Osteoblast (primary cell): ENCODE measurements around the gene ZNF821. TPM values are rescaled to one million over a fixed set of nuclear protein-coding genes. Genes with fewer than 3 reads are reported as not detected.
A peak's percentile ranks its signal among the peaks of the same experiment; 100 is the strongest.

ENCODE experiments used
- DNase-seq: peaks from one replicate; pipeline ENCODE4 v3.0.0; 2011; ENCODE audit warnings: low spot score, mixed read lengths; ENCODE audit not compliant: insufficient read length; ENCODE audit errors: missing footprints
- H2AFZ ChIP-seq: 2 replicates; pipeline ENCODE4 v1.6.0; 2011; ENCODE audit warnings: mild to moderate bottlenecking, low read length
- H3K27ac ChIP-seq: 2 replicates; pipeline ENCODE4 v1.5.1; 2011; ENCODE audit warnings: mild to moderate bottlenecking, low read depth, low read length, moderate library complexity
- H3K27me3 ChIP-seq: 2 replicates; pipeline ENCODE4 v1.6.0; 2012; ENCODE audit warnings: mild to moderate bottlenecking, control low read depth, inconsistent platforms, low read length, moderate library complexity; ENCODE audit not compliant: insufficient read depth
- H3K36me3 ChIP-seq: 2 replicates; pipeline ENCODE4 v1.5.1; 2011; ENCODE audit warnings: mild to moderate bottlenecking, low read length, control low read depth, moderate library complexity; ENCODE audit not compliant: insufficient read depth
- H3K4me1 ChIP-seq: 2 replicates; pipeline ENCODE4 v1.5.1; 2011; ENCODE audit warnings: mild to moderate bottlenecking, low read length, control low read depth, moderate library complexity; ENCODE audit not compliant: insufficient read depth
- H3K4me2 ChIP-seq: 2 replicates; pipeline ENCODE4 v1.6.0; 2011; ENCODE audit warnings: mild to moderate bottlenecking, low read length; ENCODE audit not compliant: insufficient read depth
- H3K4me3 ChIP-seq: fragments of 200-600 bp; sonication (generic); 3 replicates; pipeline ENCODE4 v1.5.1; 2012; ENCODE audit warnings: mild to moderate bottlenecking, low read length, inconsistent platforms; ENCODE audit not compliant: insufficient read depth
- H3K79me2 ChIP-seq: 2 replicates; pipeline ENCODE4 v1.6.0; 2012; ENCODE audit warnings: mild to moderate bottlenecking, low read length, control low read depth, inconsistent platforms; ENCODE audit not compliant: insufficient read depth
- H3K9me3 ChIP-seq: 2 replicates; pipeline ENCODE4 v1.5.1; 2011; ENCODE audit warnings: low read depth, low read length, control low read depth
- H4K20me1 ChIP-seq: 2 replicates; pipeline ENCODE4 v1.6.0; 2012; ENCODE audit warnings: mild to moderate bottlenecking, low read length, control low read depth; ENCODE audit not compliant: insufficient read depth
- CTCF ChIP-seq: IDR thresholded peaks from 2 replicates; pipeline ENCODE4 v1.5.1; 2011; ENCODE audit warnings: mild to moderate bottlenecking, low read depth, low read length, moderate library complexity; ENCODE audit errors: extremely low read depth
- total RNA-seq: library from RNA; depleted of rRNA; stranded (reverse); fragments of >200 nt; gene quantifications from 2 replicates; pipeline ENCODE4 v1.2.3, GENCODE V29; 2012

The ZNF821 gene
- total RNA-seq, 1 donor, result 12.3 TPM

- H3K79me2 ChIP-seq, result peaks cover 100% of the 10 kb centered on the region
- H3K4me1 ChIP-seq, result peaks cover 6% of the 10 kb centered on the region
- no peaks in the 10 kb centered on the region for H3K9me3 ChIP-seq
- H3K36me3 ChIP-seq, result peaks cover 7% of the 10 kb centered on the region
- H3K27me3 ChIP-seq, result no peaks in the 10 kb centered on the region
- peaks cover 76% of the 10 kb centered on the region for H4K20me1 ChIP-seq
- DNase-seq, result peak; percentile 8
- TF ChIP-seq CTCF, result no peak
- no peak overlapping the region for H3K4me3 ChIP-seq
- no peak overlapping the region for H3K27ac ChIP-seq
- no peak overlapping the region for H2AFZ ChIP-seq
- no peak overlapping the region for H3K4me2 ChIP-seq
Measured at GRCh38 chr16:71903608-71904007, 19.6 kb upstream of the ZNF821 start.

DNA sequence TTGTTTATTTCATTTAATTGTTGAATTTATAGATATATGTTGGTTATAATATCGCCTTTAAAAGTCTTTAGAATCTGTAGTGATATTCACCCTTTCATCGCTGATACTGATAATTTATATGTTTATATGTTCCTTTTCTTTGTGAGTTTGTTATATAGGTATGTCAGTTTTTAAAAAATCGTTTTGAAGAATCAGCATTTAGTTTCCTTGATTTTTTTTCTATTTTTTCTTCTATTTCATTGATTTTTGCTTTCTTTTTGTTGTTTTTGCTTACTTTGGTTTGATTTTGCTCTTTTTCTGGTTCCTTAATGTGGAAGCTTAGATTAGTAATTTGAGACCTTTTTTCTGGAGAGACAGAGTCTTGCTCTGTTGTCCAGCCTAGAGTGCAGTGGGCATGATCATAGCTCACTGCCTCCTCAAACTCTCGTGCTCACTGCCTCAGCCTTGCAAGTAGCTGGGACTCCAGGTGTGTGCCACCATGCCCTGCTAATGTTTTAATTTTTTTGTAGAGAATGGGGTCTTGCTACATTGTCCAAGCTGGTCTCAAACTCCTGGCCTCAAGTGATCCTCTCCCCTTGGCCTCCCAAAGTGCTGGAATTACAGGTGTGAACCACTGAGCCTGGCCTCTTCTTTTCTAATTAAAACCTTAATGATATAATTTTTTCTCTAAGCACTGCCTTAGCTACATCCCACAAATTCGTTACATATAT is 18.8 kb upstream of the ZNF821 start:
- Histone ChIP-seq H3K27ac (no peak overlapping the region), H2AFZ (no peak overlapping the region), H3K4me1 (peaks cover 6% of the 10 kb centered on the region), H3K4me3 (no peak overlapping the region), H3K4me2 (no peak overlapping the region), H3K79me2 (peaks cover 100% of the 10 kb centered on the region), H3K36me3 (peaks cover 7% of the 10 kb centered on the region), H3K27me3 (no peaks in the 10 kb centered on the region), H4K20me1 (peaks cover 73% of the 10 kb centered on the region), H3K9me3 (no peaks in the 10 kb centered on the region)
- no peak for TF ChIP-seq CTCF
- DNase-seq, result no peak

- peaks cover 89% of the 10 kb centered on the region for H3K79me2 ChIP-seq
- no peak overlapping the region for H3K4me3 ChIP-seq
- H3K27ac ChIP-seq, result no peak overlapping the region
- peaks cover 15% of the 10 kb centered on the region for H3K4me1 ChIP-seq
- H3K36me3 ChIP-seq, result peaks cover 7% of the 10 kb centered on the region
- no peak overlapping the region for H2AFZ ChIP-seq
- no peak overlapping the region for H3K4me2 ChIP-seq
- no peaks in the 10 kb centered on the region for H3K27me3 ChIP-seq
- no peak for DNase-seq
- TF ChIP-seq CTCF, result no peak
- H3K9me3 ChIP-seq, result no peaks in the 10 kb centered on the region
- peaks cover 62% of the 10 kb centered on the region for H4K20me1 ChIP-seq
Measured at GRCh38 chr16:71899171-71899570, 15.2 kb upstream of the ZNF821 start.

- peaks cover 7% of the 10 kb centered on the region for H3K36me3 ChIP-seq
- peaks cover 41% of the 10 kb centered on the region for H4K20me1 ChIP-seq
- no peak for DNase-seq
- H3K27ac ChIP-seq, result peak overlapping the region; percentile 97
- peak overlapping the region; percentile 91 for H3K4me2 ChIP-seq
- H3K9me3 ChIP-seq, result no peaks in the 10 kb centered on the region
- peak overlapping the region; percentile 100 for H3K4me3 ChIP-seq
- peaks cover 19% of the 10 kb centered on the region for H3K4me1 ChIP-seq
- no peaks in the 10 kb centered on the region for H3K27me3 ChIP-seq
- TF ChIP-seq CTCF, result no peak
- H2AFZ ChIP-seq, result no peak overlapping the region
- peaks cover 66% of the 10 kb centered on the region for H3K79me2 ChIP-seq
Measured at GRCh38 chr16:71896764-71897368, 12.9 kb upstream of the ZNF821 start.
